ENCODE results near the gene ITIH1. TPM values are rescaled to one million over a fixed set of nuclear protein-coding genes. Genes with fewer than 3 reads are reported as not detected.
A peak's percentile ranks its signal among the peaks of the same experiment; 100 is the strongest.

Gene ITIH1
- total and polyA plus RNA-seq, 9 of the 15 experiments (the other 6 are each of a cell fraction or from before 2014, with no cell fraction given): 0.31 TPM; not detected in 8

DNA sequence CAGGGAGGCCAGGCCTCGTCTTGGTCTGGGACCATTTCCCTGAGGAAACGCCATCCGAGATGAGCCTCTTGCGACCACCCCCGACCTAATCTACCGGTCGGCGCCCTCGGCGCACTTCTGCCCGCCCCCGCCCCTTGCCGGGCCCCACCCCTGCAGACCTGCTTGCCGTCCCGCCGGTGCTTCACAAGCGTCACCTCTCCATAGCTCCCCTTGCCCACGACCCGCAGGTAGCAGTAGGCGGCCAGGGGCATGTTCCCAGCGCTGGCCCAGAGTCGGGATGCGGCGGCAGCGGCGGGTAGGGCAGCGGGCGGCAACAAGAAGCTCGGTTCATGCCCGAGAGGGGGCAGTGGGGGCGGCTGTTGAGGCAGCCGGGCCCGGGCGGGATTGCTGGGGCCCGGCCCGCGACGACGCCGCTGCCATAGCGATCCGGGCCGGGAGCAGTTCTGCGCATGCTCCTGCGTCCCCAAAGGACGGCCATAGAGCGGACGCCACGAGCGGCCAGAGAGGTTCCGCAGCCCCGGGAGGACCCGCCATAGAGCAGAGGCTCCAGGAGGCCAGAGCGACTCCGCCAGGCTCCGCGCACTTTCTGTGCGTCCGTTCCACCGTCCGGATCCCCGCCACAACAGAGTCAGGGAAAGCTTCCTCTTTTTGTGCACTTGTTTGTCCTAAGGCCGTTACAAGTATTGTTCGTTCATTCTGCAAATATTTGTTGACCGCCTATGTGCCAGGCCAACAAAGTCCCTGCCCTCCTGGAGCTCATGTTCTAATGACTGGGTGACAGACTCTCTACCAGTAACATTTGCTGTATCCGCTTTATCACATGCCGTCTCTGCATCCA lies 6.7 kb upstream of the ITIH1 start, which contains the start of gene NEK4 (continued):
- TF ChIP-seq NRF1 (conservative IDR thresholded peaks at IDR 0.05 in 1 of 2, IDR thresholded peaks at IDR 0.05 in 1 of 2) (peak; percentile 95), MCM2 (IDR thresholded peaks at IDR 0.05; ENCODE audit: low read depth) (no peak), KAT8 (IDR thresholded peaks at IDR 0.05; ENCODE audit: low read depth) (no peak), ILK (tag; IDR thresholded peaks at IDR 0.05; ENCODE audit: borderline replicate concordance, low read depth) (no peak), KAT7 (CRISPR knock-in tag; IDR thresholded peaks at IDR 0.05; ENCODE audit: borderline replicate concordance) (no peak), HNRNPH1 (optimal IDR thresholded peaks at IDR 0.05; ENCODE audit: low read depth, low read length) (no peak), SIN3B (IDR thresholded peaks at IDR 0.05; ENCODE audit: low read depth) (0 out of 2 replicates have a peak, but pooled peaks have one; percentile 24), EWSR1 (IDR thresholded peaks at IDR 0.05; ENCODE audit: borderline replicate concordance, low read depth, partially characterized antibody) (no peak), EGR1 (conservative IDR thresholded peaks at IDR 0.05) (peak; percentile 47), ATF1 (CRISPR knock-in tag; IDR thresholded peaks at IDR 0.05) (no peak), ATF1 (tag; IDR thresholded peaks at IDR 0.05) (peak; percentile 92), MYNN (IDR thresholded peaks at IDR 0.05) (no peak), MYNN (CRISPR knock-in tag; IDR thresholded peaks at IDR 0.05) (no peak), ZNF41 (CRISPR knock-in tag; conservative IDR thresholded peaks at IDR 0.05) (no peak), L3MBTL2 (IDR thresholded peaks at IDR 0.05) (peak; percentile 32; the same call in 1 of the 2 replicates), SPI1 (IDR thresholded peaks at IDR 0.05; ENCODE audit: borderline replicate concordance, low read depth, low read length) (peak; percentile 53; the same call in 1 of the 2 replicates), U2AF2 (optimal IDR thresholded peaks at IDR 0.05; ENCODE audit: low read depth, low read length) (no peak), FOXM1 (IDR thresholded peaks at IDR 0.05; ENCODE audit: low read depth) (no peak), FOXM1 (CRISPR knock-in tag; IDR thresholded peaks at IDR 0.05; ENCODE audit: low read depth) (no peak), RNF2 (IDR thresholded peaks at IDR 0.05) (peak; percentile 54; the same call in 1 of the 2 replicates), SMARCA5 (IDR thresholded peaks at IDR 0.05) (no peak), NFIX (CRISPR knock-in tag; IDR thresholded peaks at IDR 0.05; ENCODE audit: low read depth) (no peak), GABPB1 (CRISPR knock-in tag; IDR thresholded peaks at IDR 0.05) (peak; percentile 71; the same call in 1 of the 2 replicates), ZNF778 (CRISPR knock-in tag; IDR thresholded peaks at IDR 0.05) (no peak), KDM5B (IDR thresholded peaks at IDR 0.05; ENCODE audit: insufficient replicate concordance, low read depth, low read length) (peak; percentile 88)
- TF ChIP-seq, protein P1, sequence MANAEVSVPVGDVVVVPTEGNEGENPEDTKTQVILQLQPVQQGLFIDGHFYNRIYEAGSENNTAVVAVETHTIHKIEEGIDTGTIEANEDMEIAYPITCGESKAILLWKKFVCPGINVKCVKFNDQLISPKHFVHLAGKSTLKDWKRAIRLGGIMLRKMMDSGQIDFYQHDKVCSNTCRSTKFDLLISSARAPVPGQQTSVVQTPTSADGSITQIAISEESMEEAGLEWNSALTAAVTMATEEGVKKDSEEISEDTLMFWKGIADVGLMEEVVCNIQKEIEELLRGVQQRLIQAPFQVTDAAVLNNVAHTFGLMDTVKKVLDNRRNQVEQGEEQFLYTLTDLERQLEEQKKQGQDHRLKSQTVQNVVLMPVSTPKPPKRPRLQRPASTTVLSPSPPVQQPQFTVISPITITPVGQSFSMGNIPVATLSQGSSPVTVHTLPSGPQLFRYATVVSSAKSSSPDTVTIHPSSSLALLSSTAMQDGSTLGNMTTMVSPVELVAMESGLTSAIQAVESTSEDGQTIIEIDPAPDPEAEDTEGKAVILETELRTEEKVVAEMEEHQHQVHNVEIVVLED (CRISPR knock-in tag; IDR thresholded peaks at IDR 0.05): peak; percentile 74
- TF ChIP-seq, protein P2, sequence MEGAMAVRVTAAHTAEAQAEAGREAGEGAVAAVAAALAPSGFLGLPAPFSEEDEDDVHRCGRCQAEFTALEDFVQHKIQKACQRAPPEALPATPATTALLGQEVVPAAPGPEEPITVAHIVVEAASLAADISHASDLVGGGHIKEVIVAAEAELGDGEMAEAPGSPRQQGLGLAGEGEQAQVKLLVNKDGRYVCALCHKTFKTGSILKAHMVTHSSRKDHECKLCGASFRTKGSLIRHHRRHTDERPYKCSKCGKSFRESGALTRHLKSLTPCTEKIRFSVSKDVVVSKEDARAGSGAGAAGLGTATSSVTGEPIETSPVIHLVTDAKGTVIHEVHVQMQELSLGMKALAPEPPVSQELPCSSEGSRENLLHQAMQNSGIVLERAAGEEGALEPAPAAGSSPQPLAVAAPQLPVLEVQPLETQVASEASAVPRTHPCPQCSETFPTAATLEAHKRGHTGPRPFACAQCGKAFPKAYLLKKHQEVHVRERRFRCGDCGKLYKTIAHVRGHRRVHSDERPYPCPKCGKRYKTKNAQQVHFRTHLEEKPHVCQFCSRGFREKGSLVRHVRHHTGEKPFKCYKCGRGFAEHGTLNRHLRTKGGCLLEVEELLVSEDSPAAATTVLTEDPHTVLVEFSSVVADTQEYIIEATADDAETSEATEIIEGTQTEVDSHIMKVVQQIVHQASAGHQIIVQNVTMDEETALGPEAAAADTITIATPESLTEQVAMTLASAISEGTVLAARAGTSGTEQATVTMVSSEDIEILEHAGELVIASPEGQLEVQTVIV (CRISPR knock-in tag; IDR thresholded peaks at IDR 0.05; ENCODE audit: borderline replicate concordance): no peak
